Kidney epithelial cell (primary cell): ENCODE data around the gene APEX2. TPM values are rescaled to one million over a fixed set of nuclear protein-coding genes. Genes with fewer than 3 reads are reported as not detected.
A peak's percentile ranks its signal among the peaks of the same experiment; 100 is the strongest.

Experiments used
- DNase-seq: peaks from one replicate; pipeline ENCODE4 v3.0.0-alpha.2; 2010; ENCODE audit warnings: low read depth
- H3K27me3 ChIP-seq: 2 replicates; pipeline ENCODE4 v1.6.0; 2011; ENCODE audit warnings: low read length; ENCODE audit not compliant: control insufficient read depth, insufficient read depth
- H3K36me3 ChIP-seq: 2 replicates; pipeline ENCODE4 v1.5.1; 2011; ENCODE audit warnings: low read length; ENCODE audit not compliant: control insufficient read depth, insufficient read depth
- H3K4me3 ChIP-seq: 2 replicates; pipeline ENCODE4 v1.5.1; 2011; ENCODE audit warnings: low read depth, mild to moderate bottlenecking, control low read depth, low read length
- CTCF ChIP-seq: IDR thresholded peaks from 2 replicates; pipeline ENCODE4 v1.5.1; 2011; ENCODE audit warnings: mild to moderate bottlenecking, moderate library complexity, low read length, control low read depth, inconsistent platforms; ENCODE audit not compliant: insufficient read depth, poor library complexity, severe bottlenecking
- total RNA-seq: library from RNA; depleted of rRNA; stranded (reverse); fragments of >200 nt; gene quantifications from 2 replicates; pipeline ENCODE4 v1.2.3, GENCODE V29; 2015

The APEX2 gene
- total RNA-seq, result 13.8 and 15.1 TPM in 2 replicates

GRCh38 chrX:54999717-55000598 lies at the start of gene APEX2:
Gene APEX2 (plus strand): TSS chrX:55000363. CDS start chrX:55000423, 60 bp downstream.
- peak; percentile 65 for DNase-seq
- Histone ChIP-seq H3K36me3 (no peaks in the 10 kb centered on the region), H3K4me3 (peak within 1 kb of the TSS; percentile 61), H3K27me3 (no peaks in the 10 kb centered on the region)
- TF ChIP-seq CTCF, result no peak

GRCh38 chrX:54950730-54951375 lies 49.3 kb upstream of the APEX2 start:
- Histone ChIP-seq H3K27me3 (no peaks in the 10 kb centered on the region), H3K4me3 (no peak overlapping the region), H3K36me3 (no peaks in the 10 kb centered on the region)
- TF ChIP-seq CTCF, result no peak
- no peak for DNase-seq

- DNase-seq, result no peak
- no peak overlapping the region for H3K4me3 ChIP-seq
- no peaks in the 10 kb centered on the region for H3K27me3 ChIP-seq
- H3K36me3 ChIP-seq, result no peaks in the 10 kb centered on the region
- no peak for TF ChIP-seq CTCF
Observed at GRCh38 chrX:54961750-54962149, 38.4 kb upstream of the APEX2 start.

- Histone ChIP-seq H3K4me3 (no peak overlapping the region), H3K36me3 (no peaks in the 10 kb centered on the region), H3K27me3 (no peaks in the 10 kb centered on the region)
- no peak for DNase-seq
- TF ChIP-seq CTCF, result no peak
Observed at GRCh38 chrX:54964766-54965497, 35.2 kb upstream of the APEX2 start.

GRCh38 chrX:54977387-54977786 lies 22.8 kb upstream of the APEX2 start:
- Histone ChIP-seq H3K27me3 (no peaks in the 10 kb centered on the region), H3K4me3 (no peak overlapping the region), H3K36me3 (no peaks in the 10 kb centered on the region)
- no peak for DNase-seq
- no peak for TF ChIP-seq CTCF
